Activated T-cell treated with anti-CD3 and anti-CD28 coated beads for 4 hours (primary cell): Measurements from ENCODE around the gene ZSCAN26.

Experiments used
- DNase-seq: peaks from one replicate; pipeline ENCODE4 v3.0.0-alpha.2; 2020

The ZSCAN26 gene

DNA sequence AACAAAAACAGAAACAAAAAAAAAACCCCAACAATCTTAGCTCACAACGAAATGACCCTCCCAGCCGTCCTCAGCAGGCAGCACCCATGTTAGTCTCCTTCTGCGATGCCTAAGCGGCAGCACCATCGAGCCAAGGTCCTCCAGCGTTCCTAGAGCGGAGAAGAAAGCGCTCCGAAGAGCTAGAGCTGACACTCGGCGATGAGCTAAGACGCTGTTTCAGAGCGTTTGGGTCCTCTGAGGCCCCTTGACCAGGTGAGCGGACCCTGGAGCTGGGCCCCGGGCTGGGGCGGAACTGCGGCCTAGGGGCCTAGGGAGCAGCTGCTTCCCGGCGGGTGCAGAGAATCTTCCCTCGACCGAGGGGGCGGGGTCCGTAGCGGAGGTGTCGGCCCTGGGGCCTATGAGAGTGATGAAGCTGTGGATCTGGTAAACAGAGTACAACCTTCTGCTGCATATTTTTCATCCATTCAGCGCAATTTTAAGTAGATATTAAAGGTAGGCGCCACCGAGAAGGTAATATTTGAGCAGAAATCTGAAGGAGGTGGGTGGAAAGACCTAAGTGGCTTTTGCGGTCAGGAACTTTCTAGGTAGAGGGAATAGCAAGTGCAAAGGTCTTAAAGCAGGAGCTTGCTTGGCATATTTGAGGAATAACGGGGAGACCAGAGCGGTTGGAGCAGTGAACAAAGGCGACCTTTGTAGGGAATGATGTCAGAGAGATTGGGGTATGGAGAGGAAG is at the start of gene ZSCAN26:
TSS of gene ZSCAN26 (plus strand) at position 182 of the 733 bp plus-strand sequence. CDS start 4,777 bp downstream, outside the sequence.
- DNase-seq: peak; percentile 81

DNA sequence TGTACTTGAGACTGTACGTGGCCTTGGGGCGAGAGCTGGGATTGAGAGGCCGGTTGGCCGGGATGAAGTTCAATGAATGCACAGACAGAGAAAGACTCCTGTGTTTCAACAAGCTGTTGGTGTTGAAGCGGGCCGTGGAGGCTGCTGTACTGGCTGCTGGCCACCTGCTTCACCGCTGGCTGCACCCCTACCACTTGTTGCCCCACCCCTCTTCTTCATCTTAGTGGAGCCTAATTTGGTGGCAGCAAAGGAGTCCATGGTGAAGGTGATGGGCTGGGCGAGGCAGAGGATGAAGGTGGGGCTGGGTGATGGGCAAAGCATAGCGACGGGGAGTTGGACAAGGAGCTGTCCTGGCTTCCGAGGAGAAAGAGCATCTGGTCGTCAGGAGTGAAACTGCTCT is 49.1 kb upstream of the ZSCAN26 start:
- no peak for DNase-seq

DNA sequence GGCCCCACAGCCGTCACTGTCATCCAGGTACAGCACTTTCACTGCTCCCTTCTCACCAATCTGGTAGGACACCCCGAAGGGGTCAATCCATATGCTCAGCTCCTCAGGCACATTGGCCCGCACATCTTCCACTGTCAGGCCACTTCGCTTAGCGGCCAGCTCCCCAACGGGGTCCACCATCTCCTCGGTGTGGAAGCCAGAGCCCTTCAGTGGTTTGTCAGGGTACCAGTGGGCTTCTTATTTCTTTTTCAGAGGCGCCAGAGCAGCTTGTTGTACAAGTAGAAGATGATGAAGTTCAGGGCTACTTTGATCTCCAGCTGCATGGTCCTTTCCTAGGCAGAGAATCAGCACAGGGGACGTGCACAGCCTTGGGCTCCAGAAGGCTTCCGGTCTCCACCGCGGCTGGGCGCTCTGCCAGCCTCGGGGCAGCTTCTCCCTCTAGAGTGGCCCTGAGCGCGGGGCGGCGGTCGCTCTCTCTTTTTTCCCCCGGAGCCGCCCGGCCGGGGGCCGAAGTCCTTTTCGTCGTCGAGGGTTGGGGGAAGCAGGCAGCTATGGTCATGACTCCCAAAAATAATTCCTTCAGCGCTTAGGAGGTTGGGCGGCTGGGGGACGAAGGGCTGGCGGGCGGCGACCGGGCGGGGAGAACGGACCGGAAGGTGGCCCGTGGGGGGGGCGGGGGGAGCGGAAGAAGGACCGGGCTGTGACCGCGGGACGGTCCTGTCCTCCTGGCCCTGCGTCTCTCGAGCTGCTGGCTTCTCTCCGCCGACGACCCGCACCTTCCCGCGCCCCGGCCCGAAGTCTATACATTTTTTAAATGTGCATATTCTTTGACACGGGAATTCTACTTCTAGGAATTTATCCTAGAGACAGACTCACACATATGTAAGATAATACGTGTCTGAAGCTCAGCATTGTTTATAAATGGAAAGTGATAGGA is 48.4 kb upstream of the ZSCAN26 start:
- DNase-seq: no peak

DNA sequence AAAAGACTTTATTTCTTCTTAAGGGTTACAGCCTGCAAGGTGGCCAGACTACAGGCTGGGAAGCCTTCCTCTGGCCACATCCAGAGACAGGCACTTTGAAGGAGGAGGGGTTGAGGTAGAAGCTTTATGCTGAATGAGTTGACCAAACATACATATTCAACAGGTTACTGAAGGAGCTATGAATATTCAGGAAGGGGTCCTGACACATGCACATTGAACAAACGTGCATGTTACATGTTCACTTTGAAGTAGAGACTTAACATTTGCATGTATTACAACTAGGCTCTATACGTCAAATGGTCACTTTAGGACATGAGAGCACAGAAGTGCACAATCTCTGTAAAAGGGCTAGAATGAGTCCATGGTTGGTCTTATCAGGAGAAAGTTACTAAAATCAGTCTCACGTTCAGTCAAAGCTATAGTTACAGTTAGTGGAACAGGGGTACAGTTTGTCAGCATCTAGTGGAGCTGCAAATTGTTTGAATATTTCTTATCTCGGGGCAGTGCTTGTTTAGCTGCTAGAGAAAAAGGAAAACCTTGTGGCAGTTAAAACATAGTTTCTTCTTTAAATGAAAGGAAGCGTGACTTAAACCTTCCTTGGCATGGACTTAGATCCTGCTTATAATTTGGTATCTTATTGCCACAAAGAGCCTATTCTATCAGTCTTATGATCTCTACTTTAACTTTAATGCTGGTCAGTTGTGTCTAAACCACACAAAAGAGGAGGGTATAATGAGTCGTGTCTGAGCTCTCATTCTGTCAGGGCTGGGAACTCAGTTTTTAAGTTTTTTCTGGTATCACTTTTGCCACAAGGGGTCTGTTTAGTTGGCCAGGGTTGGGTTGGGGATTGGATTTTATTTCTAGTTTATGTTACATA is 46.4 kb upstream of the ZSCAN26 start:
- DNase-seq: no peak

DNA sequence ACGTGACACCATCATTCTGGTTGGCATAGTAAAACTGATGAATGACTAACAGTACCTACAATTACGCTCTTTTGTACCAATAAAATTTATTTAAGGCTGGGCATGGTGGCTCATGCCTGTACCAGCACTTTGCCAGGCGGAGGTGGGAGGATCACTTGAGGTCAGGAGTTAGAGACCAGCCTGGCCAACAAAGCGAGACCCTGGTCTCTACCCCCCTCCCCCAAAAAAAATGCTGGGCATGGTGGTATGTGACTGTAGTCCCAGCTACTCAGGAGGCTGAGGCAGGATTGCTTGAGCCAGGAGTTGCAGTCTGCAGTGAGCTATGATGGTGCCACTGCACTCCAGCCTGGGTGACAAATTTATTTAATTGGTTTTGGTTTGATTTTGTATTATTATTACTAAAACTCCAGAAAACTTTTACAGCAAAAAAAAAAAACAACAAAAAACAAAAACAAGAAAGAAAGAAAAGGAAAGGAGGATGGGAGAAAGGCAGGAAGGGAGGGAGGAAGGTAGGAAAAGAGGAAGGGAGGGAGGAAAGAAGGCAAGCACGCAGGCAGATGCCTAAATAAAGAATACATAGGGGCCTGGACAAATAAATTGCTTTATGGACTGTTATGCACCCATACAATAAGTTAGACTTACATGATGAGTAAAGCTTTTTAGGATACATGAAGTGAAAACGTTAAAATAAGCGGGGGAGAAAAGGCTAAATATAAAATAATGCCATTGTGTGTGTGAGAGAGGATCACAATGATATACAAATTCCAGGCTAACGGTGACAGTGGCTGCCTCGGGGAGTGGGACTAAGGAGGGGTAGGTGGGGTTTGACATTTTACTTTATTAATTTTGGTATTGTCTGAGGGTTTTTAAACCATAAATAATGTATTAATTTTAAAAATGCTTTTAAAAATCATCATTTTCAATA is 42.5 kb upstream of the ZSCAN26 start:
- no peak for DNase-seq

DNA sequence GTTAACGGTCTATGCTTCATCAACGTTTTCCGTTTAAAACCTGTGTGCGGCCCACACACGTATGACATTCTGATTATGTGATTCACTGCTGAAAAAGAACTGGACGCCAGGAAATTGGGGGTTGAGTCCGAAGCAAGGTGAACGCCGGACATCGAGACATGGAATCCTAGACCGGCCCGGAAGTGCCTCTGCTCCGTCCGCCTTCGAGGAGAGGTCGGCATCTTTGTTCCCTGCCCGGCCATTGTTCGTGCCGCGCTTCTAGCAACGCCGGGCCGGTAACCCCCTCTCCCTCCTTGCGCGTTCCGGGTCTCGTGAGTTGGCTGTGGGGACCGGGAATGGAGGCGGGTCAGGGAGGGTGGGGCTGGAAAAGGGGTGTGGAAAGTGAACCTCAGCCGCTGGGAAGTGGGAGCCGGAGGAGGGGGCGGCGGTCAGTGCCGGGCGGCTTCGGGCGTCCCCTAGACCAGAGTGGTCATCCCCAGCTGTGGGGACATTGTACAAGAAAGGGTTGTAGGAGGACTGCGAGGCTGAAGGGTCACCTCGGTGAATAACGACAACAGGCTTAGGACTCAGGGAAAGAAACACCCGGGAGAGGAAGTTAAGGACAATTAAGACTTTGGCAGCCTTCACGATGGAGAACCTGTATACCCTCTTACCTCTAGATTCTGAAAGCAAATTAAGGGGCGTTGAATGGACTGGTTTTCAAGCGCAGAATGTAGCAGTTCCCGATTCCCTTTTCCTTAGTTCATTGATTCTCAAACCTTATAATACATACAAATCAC is 41.7 kb upstream of the ZSCAN26 start, which contains the start of gene ZSCAN9:
TSS of gene ZSCAN9 (plus strand) at position 220 of the 779 bp plus-strand sequence. CDS start 1,810 bp downstream, outside the sequence.
- DNase-seq: no peak

DNA sequence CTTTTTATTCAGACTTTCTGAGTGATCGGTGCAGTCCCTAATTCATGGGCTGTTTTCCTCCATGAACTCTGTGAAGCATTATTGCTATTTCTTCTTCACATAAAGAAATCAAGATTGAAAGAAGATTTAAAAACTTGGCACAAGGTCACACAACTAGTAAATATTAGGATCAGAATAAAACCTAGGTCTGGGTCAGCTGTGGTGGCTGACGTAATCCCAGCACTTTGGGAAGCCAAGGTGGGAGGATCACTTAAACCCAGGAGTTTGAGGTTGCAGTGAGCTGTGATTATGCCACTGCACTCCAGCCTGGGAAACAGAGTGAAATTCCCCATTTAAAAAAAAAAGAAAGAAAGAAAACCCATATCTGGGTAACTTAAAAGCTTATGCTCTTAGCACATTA is 40.5 kb upstream of the ZSCAN26 start:
- DNase-seq: no peak

DNA sequence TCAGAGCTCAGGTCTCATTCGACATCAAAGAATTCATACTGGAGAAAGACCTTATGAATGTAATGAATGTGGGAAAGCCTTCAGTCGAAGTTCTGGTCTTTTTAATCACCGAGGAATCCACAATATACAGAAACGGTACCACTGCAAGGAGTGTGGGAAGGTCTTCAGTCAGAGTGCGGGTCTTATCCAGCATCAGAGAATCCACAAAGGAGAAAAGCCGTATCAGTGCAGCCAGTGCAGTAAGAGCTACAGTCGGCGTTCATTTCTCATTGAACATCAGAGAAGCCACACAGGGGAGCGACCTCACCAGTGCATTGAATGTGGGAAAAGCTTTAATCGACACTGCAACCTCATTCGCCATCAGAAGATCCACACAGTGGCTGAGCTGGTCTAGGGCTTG is 34.2 kb upstream of the ZSCAN26 start:
- no peak for DNase-seq

DNA sequence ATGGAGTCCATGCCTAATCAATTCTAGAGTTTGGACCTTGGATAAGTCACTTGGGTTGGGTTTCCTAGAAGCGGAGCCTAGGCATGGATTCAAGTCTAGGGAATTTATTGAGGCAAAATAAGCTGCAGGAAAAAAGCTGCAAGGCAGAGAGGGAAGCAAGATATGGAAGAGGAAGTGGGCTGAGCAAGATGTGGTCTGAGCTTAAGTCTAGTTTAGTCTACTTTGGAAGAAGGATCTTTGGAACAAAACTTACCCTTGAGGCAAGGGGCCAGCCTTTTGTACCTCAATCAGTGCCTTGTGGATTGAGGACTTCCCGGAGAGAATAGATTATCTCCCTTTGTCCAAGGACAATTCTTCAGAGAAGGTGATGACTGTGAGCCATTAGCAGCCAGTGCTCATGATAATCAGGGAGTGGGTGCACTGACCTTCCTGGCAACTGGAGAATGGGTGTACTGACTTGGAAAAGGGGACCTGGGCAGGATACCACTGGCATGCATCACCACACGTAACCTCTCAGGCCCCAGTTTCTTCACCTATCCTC is 31.0 kb upstream of the ZSCAN26 start:
- no peak for DNase-seq

DNA sequence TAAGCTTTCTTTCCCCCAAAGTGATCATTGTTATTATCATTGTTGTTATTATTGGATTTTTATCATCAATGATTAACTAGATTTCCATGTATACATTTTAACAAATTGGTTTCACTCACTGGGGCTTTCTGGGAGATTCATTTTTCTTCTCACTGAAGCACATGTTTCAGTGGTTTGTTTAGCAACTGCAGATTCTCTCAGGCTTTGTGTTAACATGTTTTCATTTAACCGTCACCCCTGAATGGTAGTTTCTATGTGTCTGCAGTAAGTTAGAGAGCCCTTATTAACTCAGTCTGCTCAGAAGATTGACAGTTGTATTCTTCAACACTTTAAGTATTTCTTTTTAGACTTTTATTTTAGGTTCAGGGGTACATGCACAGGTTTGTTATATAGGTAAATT is 27.3 kb upstream of the ZSCAN26 start:
- no peak for DNase-seq

DNA sequence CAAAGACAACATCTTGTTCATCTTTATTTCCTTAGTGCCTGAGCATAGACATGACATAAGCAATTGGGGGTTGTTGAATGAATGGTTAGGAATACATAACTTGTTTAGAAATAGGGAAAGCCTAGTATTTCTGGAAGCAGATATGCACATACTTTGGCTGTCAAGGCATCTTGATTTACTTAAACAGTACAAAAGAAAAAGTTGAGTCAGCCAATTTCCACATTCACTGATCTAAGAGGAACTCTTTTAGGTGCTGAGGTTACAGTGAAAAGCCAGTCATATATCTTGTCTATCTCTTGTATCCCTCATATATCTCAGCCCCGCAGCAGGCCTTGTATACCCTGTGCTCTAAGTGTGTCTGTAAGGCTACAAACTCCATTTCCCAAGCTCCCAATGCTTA is 26.5 kb upstream of the ZSCAN26 start:
- DNase-seq: no peak

DNA sequence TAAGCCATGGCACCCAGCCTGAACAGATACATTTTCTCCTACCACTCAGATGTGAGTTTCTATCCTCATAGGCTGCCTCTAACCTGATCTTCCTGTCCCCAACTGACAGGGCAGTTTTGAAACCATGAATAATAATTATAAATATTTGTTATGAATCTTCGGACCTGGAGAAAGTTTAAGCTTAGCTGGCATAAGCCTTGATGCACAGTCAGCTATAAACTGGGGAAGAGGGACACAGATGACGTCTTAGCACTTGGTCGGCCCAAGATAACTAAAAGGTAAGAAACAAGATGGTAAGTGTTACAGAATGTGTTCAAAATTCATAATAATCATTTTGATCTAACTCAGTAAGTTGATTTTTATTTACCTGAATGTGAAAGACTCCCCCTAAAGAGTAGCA is 23.0 kb upstream of the ZSCAN26 start:
- DNase-seq: no peak

DNA sequence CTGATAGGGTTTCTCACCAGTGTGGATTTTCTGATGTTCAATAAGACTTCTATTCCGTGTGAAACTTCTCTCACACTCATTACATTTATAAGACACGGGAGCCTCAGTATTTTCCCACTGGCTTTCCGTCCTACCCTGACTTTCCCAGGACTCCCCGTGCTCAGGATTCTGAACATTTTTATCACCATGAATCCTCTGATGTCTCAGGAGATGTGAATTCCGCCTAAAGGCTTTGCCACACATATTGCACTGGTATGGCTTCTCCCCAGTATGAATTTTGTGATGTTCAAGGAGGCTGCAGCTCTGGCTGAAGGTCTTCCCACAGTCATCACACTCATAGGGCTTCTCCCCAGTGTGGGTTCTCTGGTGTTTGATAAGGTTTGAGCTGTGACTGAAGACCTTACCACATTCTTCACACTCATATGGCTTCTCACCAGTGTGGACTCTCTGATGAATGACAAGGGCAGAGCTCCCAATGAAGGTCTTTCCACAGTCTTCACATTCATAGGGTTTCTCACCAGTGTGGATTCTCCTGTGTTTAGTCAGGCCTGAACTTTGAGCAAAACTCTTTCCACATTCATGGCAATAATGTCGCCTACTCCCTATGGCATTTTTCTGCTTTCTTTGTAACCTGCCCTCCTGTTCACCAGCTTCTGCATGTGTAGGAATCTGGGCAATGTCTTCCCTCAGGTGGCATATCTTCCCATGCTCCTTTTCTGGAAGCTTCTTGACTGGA is 21.6 kb upstream of the ZSCAN26 start:
- DNase-seq: no peak

DNA sequence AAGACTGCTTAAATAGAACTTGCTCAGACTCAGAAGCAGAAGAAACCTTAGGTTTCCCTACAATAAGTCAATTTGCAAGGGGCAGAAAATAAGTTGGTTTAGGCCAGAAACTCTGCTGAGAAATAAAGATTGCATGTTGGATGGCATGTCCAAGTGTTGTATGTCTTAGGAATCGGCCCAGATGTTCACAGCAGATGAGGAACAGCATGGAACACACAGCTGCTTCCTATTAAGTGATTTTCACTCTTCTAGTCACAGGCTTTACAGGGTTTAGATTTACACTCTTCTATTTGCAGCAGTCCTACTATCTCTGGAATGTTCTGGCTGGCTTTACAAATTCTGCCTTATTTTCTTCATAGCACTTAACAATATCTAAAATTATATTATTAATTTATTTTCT is 18.0 kb upstream of the ZSCAN26 start:
- no peak for DNase-seq

DNA sequence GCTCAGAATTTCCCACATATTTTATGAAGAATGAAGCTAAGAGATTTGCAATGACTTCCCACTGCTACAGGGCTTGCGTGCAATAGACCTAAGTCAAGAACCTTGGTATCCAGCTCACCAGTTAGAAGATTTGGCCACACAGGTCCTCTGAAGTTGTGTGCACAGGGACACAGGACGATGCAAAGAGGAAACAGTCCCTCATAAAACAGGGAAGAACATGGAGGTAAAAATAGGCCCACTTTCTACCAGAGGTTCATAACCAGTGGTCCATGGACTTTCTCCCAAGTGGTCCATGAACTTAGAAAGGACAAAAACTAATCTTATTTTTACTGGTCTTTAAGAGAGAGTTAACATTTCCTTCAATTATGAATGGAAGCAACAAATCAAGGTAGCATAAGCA is 16.2 kb upstream of the ZSCAN26 start:
- DNase-seq: no peak

DNA sequence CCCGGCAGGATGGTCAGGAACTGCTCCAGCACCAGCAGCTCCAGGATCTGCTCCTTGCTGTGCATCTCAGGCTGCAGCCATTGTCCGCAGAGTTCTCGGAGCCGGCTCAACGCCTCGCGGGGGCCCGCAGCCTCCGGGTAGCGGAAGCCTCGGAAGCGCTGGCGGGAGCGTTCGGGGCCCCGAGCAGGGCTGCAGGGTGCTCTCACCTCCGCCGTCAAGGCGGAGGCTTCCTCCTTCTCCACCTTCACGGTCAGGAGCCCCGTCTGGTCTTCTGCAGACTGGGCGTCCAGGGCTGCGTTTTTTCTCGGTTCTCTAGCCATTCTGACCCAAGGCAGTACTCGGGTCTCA is 15.3 kb upstream of the ZSCAN26 start:
- DNase-seq: no peak

DNA sequence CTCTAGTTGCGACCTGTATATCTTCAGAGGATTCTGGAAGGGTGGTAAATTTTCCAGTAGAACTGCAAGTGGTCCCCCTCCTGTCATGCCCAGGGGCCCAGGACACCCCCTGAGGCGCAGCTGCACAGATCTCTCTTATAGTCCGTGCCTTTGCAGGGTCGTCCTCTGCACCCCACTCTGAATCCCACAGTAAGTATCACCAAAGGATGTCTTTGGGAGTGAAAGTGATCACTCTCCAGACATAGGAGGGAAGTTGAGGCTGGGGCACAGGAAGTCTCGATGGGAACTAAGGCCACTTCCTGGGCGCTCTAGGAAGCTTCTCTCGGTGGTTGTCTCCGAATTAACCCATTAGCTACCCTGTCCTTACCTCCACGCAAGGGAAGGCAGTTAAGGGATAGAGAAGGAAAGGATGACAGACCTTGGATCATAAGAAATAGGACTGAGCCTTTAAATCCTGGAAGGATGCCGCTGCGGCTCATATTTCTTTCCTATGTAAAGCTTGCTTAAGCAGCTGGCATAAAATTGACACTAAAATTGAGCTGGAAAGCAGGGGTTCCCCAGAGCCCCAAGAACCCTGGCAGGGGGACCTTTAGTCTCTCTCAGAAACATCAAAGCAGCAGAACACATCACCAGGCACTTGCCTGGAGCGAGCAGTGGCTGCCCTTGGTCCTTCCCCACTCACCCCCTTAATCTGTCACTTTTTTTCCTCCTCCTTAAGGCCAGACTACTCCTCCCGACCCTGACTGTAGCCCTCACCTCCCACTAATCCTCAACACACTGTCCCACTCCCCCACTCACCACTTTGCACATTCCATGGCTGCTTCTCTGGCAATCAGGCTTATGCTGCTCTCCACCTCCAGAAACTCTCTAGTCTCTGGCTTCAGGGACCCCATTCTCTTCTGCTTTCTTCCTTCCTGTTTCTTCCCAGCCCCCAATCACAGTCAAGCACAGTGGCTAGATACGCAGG is 14.7 kb upstream of the ZSCAN26 start, which contains the start of gene ZKSCAN4:
TSS of gene ZKSCAN4 (minus strand) at position 261 of the 967 bp plus-strand sequence. CDS start 289 bp downstream, outside the sequence.
- DNase-seq: peak; percentile 76

DNA sequence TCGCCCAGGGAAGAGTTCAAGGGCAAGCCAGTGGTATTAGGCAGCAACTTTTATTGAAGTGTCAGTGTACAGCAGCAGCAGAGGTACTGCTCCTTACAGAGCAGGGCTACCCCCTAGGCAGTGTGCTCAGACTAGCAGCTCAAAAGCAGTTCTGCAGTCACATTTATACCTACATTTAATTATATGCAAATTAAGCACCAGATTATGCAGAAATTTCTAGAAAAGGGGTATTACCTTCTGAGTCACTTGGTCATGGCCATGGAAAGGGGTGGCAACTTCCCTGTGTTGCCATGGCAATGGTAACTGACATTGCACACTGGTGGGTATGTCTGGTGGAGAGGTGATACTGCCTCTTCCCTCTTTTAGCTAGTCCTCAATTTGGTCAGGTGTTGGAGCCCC is 12.8 kb upstream of the ZSCAN26 start:
- DNase-seq: no peak

DNA sequence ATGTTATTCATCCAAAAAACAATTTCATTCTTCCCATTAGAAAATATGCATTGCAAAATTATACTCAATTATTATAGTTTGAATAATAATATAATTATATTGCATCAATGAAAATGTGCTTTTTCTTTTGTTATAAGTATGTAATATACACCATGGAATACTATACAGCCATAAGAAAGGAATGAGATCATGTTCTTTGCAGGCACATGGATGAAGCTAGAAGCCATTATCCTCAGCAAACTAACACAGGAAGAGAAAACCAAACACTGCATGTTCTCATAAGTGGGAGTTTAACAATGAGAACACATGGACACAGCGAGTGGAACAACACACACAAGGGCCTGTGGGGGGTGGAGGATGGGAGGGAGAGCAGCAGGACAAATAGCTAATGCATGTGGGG is 9.9 kb upstream of the ZSCAN26 start:
- no peak for DNase-seq
